Sigmoid colon (tissue), 4 donors: Measurements from ENCODE around the gene CXCL3.

Experiments
- POLR2AphosphoS5 ChIP-seq, 4 donors: sonication (generic); formaldehyde crosslinking; IDR thresholded peaks; one replicate each; pipeline ENCODE4 v1.6.1; 2017; ENCODE audit warnings: antibody characterized with exemption in 4 of 4
- TF ChIP-seq, protein P1 (sequence below), 4 experiments: fragments of 450-650 bp in 3 of 4; fragments of 200-600 bp in 1 of 4; IDR thresholded peaks; one replicate each; pipeline ENCODE4 v1.5.1; 2016 to 2019; ENCODE audit warnings: antibody characterized with exemption in 4 of 4, mild to moderate bottlenecking in 3 of 4, moderate library complexity in 2 of 4

GRCh38 chr4:73989031-73989430, 49.5 kb downstream of the CXCL3 start:
- TF ChIP-seq, protein P1, sequence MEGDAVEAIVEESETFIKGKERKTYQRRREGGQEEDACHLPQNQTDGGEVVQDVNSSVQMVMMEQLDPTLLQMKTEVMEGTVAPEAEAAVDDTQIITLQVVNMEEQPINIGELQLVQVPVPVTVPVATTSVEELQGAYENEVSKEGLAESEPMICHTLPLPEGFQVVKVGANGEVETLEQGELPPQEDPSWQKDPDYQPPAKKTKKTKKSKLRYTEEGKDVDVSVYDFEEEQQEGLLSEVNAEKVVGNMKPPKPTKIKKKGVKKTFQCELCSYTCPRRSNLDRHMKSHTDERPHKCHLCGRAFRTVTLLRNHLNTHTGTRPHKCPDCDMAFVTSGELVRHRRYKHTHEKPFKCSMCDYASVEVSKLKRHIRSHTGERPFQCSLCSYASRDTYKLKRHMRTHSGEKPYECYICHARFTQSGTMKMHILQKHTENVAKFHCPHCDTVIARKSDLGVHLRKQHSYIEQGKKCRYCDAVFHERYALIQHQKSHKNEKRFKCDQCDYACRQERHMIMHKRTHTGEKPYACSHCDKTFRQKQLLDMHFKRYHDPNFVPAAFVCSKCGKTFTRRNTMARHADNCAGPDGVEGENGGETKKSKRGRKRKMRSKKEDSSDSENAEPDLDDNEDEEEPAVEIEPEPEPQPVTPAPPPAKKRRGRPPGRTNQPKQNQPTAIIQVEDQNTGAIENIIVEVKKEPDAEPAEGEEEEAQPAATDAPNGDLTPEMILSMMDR (IDR thresholded peaks at IDR 0.05), result no peak
- no peak for TF ChIP-seq POLR2AphosphoS5 (IDR thresholded peaks at IDR 0.05)
